CD8-positive, alpha-beta memory T cell (primary cell): Measurements from ENCODE around the gene SMC3. TPM values are rescaled to one million over a fixed set of nuclear protein-coding genes. Genes with fewer than 3 reads are reported as not detected.

Experiments
- polyA plus RNA-seq: library from polyadenylated mRNA; unstranded; fragments of 300-500 nt; fragmentation: Illumina TruSeq; gene quantifications from one replicate; pipeline ENCODE4 v1.2.3, GENCODE V29; 2021
- total RNA-seq, 2 experiments: library from RNA; stranded (reverse); gene quantifications; one replicate each; pipeline ENCODE4 v1.2.3, GENCODE V29; 2021

Gene SMC3
- total and polyA plus RNA-seq, 3 experiments from 2014 or later = 77.7 to 102 (median 77.9) TPM

Other genes starting within 250 kb of the SMC3 start
- gene DUSP5, start 69.8 kb upstream of the SMC3 start, total RNA-seq = 10 to 100 TPM; 68.5 to 69.8 TPM
- gene DUSP5, start 69.8 kb upstream of the SMC3 start, polyA plus RNA-seq = 3.0 TPM
- gene RBM20, start 76.6 kb downstream of the SMC3 start, total RNA-seq = under 1 TPM; 0.07 to 0.09 TPM
- not detected for gene RBM20, start 76.6 kb downstream of the SMC3 start, polyA plus RNA-seq